Fibroblast of skin of right quadriceps (primary cell): Measurements from ENCODE around the gene TNP1.

Experiments used
- DNase-seq: peaks from one replicate; pipeline ENCODE4 v3.0.0-alpha.2; 2013

TNP1 gene

DNA sequence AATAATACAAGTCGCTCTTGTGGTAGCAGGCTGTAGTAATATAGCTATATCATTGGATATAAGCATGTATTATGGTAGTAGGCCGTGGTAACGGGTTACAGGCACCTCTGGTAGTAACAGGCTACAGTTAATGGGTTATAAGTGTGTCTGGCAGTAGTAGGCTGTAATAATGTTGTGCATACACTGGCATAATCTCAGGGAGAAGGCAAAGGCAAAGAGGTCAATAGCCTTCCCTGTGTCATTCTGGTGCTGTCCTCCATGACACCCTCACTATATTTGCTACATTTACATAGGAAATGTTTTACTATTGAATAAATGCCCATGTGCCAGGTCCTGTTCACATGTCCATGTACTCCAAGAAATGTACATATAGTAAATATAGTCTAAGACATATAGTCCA is 12.8 kb upstream of the TNP1 start:
- no peak for DNase-seq

DNA sequence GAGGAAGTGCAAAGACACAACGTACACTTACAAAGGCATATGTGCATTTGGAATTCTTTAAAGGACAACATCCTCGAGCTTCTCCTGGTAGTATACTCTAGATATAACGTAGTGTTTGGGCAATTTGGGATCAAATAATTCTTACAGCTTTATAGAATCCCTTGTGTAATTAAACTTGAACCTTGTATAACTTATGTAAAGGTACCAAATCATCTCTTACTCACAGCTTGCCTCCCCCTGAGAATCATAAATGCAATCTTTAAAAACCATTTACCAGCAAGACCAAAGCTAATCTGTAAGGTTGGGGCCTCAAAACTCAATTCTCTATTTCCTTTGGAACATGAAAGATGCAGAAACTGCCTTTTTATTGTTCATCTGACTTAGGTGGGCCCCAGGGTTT is 12.2 kb upstream of the TNP1 start:
- DNase-seq, result no peak

DNA sequence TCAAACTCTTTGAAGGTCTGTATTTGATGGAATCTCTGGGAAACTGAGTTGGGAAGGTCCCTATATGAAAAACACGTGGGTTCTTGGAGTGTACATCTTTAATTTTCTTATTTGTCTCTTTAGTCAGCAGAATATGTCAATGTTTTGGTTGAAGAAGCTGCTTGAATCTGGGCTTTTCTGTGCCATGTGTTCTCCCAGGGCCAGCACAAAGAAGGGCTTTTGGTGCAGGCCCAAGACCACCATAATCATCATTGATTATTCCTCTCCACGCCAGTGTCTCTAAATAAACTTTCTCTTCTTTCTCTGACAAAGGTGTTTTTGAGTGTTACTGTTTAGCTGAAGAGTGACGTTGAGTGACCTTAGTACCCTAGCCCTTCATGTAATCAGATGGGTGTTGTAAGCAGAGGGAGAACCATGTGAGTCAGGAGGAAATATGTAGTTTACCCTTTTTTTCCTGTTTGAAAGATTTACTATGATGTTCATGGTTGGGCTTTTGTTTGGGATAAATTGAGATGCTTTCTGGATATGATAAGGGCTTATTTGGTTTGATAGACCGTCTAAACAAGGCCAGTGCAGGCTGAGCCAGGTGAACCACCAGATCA is 11.6 kb upstream of the TNP1 start:
- no peak for DNase-seq

DNA sequence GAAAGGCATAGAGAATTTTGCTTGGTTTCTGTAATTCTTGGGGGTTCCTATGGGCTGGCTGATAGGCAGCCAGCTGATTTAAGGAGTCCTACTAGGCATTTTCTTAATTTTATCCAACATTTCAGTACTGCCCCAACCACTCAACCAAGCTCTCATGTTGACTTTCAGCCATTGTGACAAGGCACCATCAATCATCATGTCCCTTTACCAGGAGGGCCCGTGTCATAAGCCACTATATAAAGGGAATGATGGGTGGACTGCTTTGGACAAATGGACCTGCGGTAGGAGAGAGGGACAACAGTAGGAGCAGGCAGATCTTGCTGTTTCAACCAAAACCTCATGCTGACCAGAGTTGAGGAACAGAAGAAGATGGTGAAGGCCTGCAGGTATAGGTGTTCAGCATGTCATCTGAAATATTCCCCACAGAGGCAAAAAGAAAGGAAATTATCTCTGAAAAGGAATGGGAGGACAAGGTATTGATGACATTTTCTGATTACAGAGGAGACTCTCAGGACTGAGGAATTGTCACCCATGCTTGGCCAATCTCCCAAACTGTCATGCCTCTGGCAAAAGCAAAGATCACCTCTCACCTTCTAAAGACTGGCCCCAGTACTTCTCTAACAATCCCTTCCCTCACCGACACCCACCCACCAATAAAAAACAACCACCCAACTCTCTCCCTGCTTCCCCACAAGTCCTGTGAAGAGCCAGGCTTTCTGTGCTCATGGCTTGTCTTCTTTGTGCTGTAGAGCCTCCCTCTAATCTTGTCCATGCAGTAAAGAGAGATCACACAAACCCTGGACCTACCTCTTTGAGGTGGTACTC is 10.9 kb upstream of the TNP1 start:
- no peak for DNase-seq

DNA sequence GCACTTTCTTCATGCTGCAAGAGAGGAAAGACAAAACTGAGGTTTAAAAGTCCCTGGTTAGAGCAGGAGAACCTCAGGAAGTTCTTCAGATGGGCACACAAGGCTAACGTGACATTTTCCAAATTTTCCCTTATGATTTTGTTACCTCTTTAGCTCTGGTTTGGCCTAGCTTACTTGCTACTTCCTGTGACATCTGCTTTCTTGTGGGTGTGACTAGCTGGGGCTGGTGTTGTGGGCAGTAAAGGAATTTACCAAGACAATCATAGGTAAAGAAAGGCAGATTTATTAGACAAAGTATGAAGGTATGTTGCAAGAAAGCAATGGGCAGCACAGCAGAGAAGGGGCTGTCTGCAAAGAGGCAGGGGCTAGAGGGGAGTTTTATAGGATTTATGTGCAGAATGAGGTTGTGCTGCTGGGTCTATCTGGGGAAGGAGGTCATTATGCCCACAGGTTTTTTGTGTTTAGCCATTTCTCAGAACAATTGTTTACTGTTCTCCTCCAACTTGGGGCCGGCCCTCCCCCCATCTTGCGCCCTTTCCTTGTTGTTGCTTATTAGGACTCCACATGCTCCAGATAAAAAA is 6.7 kb upstream of the TNP1 start:
- no peak for DNase-seq

DNA sequence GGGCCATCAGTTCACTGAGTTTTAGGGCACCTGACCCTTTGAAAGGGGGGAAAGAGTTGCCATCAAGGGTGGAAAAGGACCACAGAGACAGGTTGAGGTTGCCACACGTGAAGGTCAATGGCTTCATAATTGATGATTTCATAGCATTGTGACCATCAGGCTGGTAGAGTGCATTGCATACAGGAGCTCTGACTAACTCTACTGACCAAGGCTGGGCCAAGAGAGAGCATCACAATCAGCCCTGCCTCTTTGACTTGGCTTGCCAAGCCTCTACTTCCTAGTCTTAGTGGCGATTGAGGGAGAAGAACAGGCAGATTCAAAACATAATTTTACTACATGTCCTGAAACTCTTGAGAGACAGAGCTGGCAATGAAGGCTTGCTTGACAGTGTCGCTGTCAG is 5.8 kb upstream of the TNP1 start:
- no peak for DNase-seq

DNA sequence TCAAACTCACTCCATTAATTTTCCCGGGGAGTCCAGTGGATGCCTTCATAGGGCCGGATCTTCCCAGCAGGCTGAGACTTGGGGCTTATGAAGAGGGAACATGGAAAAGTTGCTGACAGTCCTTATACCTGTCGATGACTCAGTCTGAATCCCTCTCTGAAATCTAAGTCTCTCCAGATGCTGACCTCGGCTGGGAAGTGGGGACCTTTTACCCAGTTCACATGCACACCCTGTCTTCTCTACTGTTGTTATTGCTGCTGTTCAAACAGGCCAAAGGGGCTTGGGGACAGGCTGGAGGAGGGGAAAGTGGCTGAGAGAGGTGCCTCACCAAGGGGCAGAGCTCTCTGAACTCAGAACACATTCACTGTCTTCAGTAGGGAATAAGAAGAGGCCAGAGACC is 4.1 kb upstream of the TNP1 start:
- no peak for DNase-seq

DNA sequence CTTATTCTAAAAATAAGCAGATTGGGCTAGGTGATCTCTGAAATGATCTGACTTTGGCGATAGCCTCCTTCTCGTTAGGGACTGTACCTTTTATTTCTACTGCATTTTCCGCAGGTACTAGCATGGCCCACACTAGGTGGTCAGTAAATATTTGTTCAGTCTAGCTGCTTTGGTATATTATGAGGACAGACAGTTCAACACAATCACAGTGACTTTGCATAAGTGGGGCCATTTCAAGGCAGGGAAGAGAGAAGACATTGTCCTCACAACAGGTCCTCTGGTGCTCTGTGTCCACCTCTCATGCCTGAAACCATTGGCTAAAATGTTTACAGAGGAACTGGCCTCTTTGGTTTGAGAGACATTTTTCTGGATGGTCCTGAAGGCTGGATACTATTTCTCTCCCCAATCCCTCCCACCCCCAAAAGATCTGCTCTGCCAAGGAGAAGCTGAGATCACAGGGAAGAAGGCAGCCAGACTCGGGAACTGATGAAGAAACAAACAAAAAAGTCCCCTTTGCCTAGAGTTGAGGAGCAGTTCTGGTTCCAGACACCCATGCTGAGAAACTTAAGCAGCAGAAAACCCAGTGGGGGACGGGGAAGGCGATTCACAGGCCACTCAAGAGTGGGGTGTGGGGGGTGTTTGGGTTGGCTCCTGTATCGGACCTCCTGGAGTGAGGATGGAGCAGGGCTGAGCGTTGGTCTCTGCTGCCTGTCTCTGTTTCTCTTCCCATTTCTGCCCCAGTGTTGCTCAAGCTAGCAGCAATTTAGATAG is 2.9 kb upstream of the TNP1 start:
- DNase-seq, result no peak

DNA sequence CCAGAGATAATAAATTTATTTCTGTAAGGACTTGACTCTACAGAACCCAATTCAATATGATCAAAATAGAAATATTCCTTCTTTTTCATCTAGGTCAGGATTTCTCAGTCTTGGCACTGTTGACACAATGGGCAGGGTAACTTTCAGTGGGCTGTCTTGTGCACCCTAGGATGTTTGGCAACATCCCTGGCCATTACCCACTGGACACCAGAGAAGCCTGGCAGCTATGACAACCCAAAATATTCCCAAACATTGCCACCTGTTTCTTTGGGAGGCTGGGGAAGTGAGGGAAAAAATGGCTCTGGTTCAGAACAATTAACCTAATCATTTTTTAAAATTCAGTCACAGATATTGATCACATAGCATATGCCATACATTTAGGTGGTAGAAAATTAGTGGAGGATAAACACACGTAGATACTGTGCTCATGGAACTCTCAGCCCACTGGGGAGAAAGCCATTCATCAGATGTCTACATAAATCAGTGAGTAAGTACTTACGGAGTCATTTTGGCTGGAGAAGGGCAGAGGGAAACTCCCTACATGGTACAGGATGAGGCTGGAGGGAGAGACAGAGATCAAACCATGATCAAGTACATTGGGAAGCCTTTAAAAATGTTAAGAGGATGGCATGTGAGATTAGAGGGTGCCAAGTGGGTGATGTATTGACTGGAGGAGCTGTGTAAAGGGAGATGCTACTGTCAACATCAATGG is 718 bp upstream of the TNP1 start:
- DNase-seq, result no peak

DNA sequence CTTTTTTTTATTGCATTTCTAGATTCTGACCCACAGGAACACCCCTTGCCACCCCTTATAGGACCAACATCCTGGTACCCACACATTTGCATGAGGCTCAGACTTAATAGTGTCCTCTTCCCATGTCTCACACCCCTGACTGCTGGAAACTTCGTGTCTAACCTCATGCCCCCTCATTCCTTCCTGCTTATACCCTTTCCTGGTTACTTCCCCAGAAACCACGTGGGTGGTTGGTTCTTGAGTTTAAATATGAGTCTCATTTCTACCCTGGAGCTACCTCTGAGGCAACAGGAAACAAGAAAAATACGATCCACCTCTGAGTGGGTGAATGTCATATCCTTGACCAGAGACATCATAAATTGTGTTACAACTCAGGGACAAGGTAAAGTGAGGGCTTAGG is 1.6 kb downstream of the TNP1 start:
- DNase-seq, result peak; percentile 38

DNA sequence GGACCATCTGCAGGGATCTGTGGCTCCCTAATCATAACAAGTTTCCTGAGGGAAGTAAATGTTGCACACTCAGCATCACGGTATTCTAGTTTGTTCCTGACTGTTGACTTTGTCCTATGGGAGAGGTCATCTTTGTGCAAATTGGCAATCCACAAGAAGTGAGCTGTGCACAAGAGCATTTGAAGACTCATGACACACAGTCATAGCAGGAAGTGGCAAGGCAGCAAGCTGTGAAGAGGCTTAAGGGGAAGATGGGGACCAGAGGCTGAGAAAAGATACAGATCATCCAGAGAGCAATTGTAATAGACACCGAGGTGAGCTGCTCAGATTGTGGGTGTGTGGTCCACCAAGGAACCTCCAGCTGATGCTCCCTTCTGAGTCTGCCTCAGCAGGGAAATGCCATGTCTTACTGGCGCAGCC is 2.7 kb downstream of the TNP1 start:
- DNase-seq, result peak; percentile 84

DNA sequence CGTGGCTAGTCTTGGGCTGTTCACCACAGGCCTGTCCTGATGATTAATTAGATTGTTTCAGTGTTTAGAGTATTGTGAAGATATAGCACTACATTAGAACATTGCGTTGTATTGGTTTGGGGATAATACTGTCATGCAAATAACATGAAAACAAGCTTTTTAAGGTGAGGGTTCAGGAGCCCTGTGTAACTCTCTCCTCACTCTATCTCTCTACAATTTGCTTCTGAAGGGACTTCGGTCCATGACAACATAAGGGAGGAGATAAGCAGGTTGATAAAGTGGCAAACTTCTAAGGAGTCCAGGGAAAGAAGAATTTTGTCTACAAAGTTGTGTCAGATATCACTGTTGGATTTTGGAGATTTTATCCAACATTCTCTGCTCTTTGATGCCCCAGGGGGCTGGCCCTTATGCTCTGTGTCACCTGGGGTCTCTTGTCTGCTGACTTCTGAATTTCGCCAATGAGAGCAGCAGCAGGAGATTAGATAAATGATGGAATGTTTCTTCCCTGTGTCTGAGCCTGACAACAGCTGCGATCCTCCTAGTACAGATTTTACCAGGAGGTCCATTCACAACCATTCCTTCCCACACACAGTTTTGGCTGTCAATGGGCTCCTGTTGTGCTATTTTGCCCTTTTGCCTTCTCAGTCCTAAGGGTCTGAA is 3.3 kb downstream of the TNP1 start:
- DNase-seq, result no peak

DNA sequence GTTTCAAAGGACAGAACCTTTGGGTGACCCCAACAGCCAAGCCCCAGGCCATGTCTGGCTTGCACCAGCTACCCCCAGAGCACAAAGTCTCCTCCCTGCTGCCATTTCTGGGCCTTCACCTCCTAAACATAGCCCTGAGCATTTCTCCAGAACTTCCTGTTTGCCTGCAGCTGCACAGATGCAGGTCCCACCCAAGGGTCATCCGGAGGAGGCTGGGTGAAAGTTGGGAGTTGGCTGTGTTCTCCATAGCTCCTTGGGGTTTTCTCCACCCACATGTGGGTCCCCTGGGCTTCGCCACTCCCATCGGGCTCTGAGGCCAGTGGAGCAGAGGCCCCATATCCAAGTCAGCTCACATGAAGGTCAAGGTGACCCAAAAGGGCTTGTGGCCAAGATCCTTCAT is 4.3 kb downstream of the TNP1 start:
- no peak for DNase-seq

DNA sequence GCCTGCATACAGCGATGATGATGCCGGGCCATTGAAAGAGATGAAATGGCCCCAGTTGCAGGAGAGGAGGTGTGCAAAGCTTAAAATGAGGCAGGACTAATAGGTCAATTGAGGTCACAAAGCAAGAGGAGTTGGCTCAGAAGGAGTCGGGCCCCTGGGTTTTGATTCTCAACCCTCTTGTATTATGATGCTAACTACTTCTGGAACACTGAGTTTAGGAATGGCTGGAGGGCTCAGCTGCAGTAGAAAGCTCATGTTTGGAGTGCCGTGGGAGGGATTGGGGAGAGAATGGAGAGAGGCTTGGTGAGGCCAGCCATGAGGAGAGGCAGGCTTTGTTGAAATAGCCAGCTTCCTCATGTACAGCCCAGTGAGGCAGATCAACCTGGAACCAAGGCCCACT is 4.8 kb downstream of the TNP1 start:
- no peak for DNase-seq

DNA sequence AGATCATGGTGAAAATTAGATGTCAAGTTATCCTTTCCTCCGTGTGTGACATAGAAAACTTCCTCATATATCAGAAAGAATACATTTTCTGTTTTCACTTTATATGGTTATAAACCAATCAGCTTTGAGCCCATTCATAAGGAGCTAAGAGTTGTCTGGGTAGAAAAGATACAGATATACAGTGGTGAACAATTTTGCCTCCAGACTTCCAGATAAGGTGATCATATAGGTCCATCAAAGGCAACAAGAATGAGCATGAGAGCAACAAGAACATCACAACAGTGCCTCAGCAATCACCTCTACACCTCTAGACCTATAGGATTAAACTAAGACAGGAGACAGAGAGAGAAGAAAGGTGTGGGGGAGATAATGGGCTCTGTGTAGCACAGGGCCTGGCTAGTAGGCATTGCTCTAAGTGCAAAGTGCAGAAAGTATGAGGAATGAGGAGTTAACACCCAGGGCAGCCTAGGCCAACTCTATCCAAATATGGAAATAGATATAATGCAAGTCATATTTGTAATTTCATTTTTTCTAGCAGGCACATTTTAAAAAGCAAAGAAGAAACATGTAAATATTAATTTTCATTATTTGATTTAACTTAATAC is 8.3 kb downstream of the TNP1 start:
- no peak for DNase-seq

DNA sequence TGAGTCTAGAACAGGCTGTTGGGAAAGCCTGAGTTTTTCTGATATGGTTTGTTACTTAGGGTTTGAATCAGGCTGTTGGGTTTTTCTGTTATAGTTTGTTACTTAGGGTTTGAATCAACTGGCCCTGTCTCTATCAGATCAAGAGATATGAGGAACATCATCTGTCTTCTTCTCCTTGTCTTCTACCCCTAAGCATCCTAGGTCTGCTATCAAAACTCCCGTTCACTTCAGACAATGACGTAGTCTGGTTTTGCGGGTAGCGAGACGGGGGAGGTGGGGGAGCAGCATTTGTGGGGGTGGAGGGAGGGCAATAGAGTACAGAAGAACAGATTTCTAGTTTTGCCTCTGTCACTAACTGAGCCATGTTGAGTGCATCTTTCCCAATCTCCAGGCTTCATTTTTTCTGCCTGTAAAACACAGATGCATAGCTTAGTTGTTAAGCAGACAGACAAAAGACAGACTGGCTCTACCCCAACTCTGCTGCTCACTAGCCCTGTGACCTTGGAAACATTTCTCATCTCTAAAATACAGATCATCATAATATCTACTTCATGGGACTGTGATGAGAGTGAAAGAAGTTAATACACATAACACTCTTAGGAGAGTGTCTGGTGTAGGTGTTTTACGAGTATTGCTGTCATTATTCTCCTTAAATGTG is 9.1 kb downstream of the TNP1 start:
- DNase-seq, result peak; percentile 19

DNA sequence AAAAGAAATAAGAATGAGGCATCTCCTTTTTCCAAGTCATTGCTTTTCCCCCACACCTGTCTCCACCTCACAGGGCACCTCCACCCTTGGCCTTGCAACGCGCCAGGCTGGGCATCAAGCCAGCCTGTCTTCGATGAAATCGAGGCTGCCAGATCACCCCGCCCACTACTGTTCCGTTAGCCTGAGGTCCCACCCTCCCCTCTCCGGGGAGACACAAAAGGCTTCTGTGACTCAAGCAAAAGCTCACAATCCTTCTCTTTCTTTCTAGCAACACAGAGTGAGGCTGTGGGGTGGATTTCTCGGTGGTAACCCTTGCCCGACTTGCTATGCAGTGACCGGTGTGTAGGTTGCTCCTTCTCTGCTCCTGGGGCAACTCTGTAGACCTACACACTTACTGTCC is 9.9 kb downstream of the TNP1 start:
- no peak for DNase-seq

DNA sequence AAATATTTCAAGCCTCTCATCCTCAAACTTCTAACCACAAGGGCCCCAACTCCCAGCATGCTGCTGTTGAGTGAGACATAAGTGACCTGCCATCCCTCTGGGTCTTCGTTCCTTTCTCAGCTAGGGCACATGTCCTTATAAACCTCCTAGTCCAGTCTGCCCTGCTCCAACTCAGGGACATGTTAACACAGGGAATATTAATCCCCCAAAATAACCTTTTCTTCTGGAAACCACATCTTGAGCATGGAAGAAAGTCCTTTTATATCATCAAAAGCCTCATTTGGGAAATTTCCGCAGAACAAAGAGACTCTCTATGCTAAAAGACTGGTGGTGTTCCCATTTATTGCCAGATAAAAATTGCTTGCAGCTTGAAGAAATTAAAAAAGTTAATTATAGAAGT is 14.4 kb downstream of the TNP1 start:
- DNase-seq, result no peak

DNA sequence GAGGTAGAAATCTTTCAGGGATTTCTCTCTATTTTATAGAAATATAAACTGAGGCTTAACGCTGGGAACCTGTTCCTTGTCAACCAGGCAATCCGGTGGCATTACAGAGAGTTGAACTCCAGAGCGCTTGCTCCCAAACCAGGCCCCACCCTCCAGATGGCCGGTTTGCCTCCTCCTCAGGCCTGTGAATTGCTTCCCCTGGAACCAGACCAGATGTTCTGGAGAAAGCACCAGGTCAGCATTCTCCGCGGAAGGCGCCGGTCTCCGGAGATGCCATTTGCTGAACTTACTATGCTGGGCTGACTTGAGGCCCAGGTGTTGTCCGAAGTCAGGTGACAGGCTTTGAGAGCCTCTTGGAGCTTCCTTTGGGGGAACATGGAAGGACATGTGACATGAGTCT is 17.2 kb downstream of the TNP1 start:
- no peak for DNase-seq

DNA sequence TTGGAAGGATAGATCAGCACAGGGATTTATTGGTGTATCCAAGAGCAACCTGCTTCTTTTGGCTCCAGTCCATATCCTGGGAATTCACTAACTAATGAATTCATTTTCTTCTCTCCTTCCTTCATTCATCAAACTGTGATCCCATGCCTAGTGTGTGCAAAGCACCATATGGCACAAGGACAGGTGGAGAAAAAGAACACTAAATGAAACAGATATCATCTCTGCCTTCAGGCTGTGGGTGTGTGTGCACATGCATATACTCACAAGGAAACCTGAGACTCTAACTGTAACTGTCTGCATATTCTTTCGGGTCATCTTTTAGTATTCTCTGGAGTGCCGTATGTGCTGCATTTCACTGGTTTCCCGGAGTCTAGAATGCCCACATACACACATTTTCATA is 20.2 kb downstream of the TNP1 start:
- DNase-seq, result no peak

DNA sequence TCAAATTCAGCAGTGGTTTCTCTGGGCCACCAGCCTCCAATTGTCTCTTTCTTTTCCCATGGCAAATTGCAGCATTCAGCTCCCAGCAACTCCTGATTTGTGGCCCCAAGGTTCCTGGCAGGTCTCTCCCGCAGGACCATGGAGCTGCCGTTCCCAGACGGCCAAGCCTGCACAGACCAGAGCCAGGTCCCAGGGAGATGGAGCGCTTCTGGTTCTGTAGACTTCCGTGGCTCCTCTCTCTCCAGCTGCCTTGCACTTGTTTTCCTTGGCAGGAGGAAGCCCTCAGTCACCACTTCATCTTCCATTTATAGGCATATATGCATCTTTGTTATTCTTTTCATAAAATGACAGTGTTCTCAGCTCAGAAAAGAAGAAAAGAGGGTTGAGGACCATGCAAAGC is 21.7 kb downstream of the TNP1 start:
- DNase-seq, result peak; percentile 15

DNA sequence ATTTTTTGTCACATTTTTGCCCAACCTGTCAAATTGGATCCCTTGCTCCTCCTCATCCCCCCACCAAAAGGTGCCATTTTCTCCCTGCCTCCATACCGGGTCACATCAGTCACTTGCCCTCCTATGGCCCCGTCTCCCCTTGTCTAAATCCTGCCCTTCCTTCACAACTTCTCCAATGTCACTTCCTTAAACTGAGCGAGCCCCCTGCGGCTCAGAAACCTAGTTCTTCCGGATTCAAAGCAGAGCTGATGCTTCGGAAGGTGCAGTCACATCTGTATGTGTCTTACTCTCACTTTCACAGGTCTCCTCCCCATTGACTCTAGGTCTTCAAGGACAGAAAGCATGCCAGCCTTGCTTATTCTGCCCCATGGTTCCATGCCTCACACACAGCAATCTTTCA is 22.1 kb downstream of the TNP1 start:
- no peak for DNase-seq
